ENCODE measurements around the gene OR8D4.
"Not testable (repeated sequence)": the region's sequence is repeated elsewhere in the genome, so short reads cannot be mapped to it uniquely, and the experiment has no call there.

OR8D4 gene

DNA sequence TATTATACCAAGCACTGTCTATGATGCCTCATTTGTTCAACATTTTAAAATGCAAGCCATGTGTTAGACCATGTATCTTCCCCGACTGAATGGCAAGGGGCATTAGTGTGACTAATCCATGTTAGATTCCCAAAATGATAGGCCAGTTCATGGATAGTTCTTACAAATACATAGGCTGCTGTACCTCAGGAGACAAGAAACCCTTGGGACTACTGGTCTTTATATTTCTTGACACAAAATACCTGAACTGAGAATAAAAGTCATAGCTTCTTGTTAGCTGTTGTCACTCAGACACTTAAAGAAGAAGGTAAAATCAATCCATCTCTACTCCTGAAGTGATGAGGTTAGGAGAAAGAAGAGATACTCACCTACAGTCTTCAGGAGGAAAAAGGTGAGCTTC lies at the start of gene OR8D4:
Gene OR8D4 (plus strand): TSS at position 301 of the 400 bp plus-strand sequence. CDS start 4,265 bp downstream, outside the sequence.
- no peak for DNase-seq

- no peak for DNase-seq
Measured at GRCh38 chr11:123852321-123852720, 49.6 kb upstream of the OR8D4 start.

DNA sequence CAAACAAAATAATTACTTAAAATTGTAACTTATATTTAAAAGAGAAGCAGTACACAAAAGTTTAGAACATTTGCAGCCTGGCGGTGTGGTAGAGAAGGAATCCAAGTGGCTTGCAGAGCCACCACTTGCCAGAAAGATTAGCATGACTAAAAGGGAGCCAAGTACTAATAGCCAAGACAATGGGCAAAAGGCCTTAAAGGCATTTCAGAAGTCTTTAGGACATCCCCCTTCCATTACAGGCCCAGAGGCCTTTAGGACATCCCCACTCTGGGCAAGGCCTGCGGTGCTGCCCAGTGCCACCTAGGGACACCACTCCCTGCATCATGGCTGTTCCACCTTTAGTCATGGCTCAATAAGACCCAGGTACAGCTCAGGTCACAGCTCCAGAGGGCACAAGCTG lies 48.9 kb upstream of the OR8D4 start:
- no peak for DNase-seq

DNA sequence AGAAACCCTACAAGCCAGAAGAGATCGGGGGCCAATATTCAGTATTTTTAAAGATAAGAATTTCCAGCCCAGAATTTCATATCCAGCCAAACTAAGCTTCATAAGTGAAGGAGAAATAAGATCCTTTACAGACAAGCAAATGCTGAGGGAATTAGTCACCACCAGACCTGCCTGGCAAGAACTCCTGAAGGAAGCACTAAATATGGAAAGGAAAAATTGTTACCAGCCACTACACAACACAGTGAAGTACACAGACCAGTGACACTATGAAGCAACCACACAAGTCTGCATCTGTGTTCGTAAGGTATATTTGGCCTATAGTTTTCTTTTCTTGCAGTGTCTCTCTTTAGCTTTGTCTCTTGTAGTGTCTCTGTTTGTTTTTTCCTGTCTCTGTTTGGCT lies 45.5 kb upstream of the OR8D4 start:
- DNase-seq = no peak

GRCh38 chr11:123859731-123860130 lies 42.2 kb upstream of the OR8D4 start:
- DNase-seq = no peak

DNA sequence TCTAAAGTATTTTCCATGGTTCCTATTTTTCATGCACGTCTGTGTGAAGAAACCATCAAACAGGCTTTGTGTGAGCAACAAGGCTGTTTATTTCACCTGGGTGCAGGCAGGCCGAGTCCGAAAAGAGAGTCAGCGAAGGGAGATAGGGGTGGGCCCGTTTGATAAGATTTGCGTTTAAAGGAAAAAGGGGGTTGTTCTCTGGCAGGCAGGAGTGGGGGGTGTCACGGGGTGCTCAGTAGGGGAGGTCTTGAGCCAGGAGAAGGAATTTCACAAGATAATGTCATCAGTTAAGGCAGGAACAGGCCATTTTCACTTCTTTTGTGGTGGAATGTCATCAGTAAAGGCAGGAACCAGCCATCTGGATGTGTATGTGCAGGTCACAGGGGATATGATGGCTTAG lies 36.7 kb upstream of the OR8D4 start:
- DNase-seq = not testable (repeated sequence)

- DNase-seq = not testable (repeated sequence)
Measured at GRCh38 chr11:123867795-123868194, 34.2 kb upstream of the OR8D4 start.

DNA sequence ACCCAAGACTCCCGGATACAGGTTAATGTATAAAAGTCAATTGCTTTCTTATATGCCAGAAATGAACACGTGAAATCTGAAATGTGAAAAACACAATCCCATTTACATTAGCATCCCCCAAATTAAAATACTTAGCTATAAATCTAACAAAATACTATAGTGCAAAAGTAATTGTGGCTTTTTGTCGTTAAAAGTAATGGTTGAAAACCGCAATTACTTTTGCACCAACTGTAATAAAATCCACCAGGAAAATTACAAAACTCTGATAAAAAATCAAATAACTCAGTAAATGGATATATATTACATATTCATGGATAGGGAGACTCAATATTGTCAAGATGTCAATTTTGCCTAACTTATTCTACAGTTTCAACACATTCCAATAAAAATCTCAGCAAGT lies 21.1 kb upstream of the OR8D4 start:
- DNase-seq = no peak

DNA sequence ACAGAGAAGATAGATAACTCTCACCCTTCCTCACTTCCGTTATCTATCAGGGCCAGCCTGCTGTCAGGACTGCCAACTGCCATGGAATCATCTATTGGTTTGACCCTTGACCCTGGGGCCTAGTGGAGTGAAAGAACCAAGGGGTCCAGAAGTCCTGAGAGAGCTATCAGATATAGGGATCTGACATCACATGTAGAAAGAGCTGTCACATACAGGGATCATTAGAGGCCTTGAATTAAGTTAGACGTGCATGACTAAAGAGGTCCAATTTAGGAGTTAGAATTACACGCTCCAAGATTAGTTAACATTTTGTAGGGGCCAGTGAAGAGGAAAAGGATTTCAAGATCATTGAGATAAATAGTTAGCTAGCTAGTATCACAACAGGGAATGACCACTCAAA lies 16.4 kb upstream of the OR8D4 start, which contains the start of gene TMEM225:
Gene TMEM225 (minus strand): TSS at position 101 of the 400 bp plus-strand sequence. CDS start 245 bp downstream, outside the sequence.
- no peak for DNase-seq

- DNase-seq = no peak
Measured at GRCh38 chr11:123892031-123892430, 9.9 kb upstream of the OR8D4 start.

GRCh38 chr11:123899792-123900191 lies 2.2 kb upstream of the OR8D4 start:
- DNase-seq = no peak

GRCh38 chr11:123903932-123904331 lies 2.0 kb downstream of the OR8D4 start:
- DNase-seq = no peak

- no peak for DNase-seq
Measured at GRCh38 chr11:123904932-123905331, 3.0 kb downstream of the OR8D4 start.

DNA sequence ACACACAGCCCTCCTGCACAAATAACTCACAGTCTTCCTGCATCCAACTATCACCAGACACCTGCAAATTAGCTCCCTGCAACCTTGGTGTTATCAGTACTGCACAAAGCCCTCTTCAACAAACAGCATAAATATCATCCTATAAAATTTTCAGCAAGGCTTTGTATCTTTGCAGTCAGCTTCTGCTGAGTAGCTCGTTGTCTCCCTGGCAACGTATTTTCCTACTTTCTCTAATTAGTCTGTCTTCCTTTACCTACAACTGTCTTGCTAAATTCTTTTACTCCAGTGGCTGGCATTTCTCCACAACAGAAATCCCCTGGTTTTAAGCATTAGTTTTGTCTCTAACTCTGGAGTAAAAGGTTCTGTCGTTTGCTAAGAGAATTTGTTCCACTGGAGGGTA lies 3.9 kb downstream of the OR8D4 start:
- no peak for DNase-seq

- no peak for DNase-seq
Measured at GRCh38 chr11:123920943-123921342, 19.0 kb downstream of the OR8D4 start.

- DNase-seq = no peak
Measured at GRCh38 chr11:123924027-123924426, 22.1 kb downstream of the OR8D4 start.

DNA sequence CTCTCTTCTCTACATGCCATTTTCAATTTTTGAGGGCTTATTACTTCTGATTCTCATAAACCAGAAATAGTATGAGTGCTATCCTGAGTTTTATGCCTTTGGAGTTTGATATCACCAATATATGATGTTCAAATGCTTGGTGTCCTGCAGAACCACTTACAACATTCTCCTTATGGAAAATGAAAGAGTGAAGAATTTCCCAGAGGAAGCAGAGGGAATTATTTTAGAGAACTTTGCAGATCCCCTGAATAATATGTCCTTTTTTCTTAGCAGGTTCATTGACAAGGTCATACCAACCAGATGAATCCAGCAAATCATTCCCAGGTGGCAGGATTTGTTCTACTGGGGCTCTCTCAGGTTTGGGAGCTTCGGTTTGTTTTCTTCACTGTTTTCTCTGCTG lies 37.4 kb downstream of the OR8D4 start, which contains the start of gene OR4D5:
Gene OR4D5 (plus strand): TSS at position 301 of the 400 bp plus-strand sequence. CDS start 0 bp downstream, at position 301.
- no peak for DNase-seq

- no peak for DNase-seq
Measured at GRCh38 chr11:123942413-123942812, 40.4 kb downstream of the OR8D4 start.

DNA sequence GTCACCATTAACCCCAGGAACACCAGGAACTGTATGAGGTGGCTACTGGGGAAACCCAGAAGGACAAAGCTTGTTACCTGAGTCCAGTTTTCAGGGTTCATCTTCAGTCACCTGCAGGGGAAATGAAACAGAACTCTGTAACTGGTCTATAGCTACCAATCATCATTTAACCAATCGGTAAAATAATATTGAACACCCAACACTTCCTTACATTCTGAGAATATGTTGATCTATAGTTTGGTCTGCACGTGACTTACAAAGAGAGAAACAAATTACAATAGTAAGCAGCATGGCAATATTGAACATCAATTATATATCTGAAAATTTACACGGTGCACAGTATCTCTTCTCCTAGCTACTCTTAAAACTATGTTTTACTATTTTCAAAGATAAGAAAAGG lies 41.8 kb downstream of the OR8D4 start, which contains the start of gene OR6T1:
Gene OR6T1 (minus strand): TSS at position 101 of the 400 bp plus-strand sequence. CDS start 0 bp downstream, at position 101.
- no peak for DNase-seq

- no peak for DNase-seq
Measured at GRCh38 chr11:123945132-123945531, 43.2 kb downstream of the OR8D4 start.

DNA sequence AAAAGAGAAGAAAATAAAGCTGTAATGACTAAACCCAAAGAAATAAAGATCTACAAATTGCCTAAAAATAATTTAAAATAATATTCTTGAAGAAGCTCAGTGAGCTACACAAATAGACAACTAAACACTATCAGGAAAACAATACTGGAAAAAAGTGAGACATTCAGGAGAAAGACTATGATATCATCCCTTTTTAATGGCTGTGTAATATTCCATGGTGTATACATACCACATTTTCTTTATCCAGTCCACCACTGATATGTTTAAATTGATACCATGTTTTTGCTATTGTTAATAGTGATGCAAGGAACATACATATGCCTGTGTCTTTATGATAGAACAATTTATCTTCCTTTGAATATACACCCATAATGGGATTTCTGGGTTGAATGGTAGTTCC lies 54.8 kb downstream of the OR8D4 start:
- DNase-seq = no peak
